Measurements from ENCODE around the gene STEEP1.
A peak's percentile ranks its signal among the peaks of the same experiment; 100 is the strongest.
"Not testable (repeated sequence)": the region's sequence is repeated elsewhere in the genome, so short reads cannot be mapped to it uniquely, and the experiment has no call there.

The STEEP1 gene

GRCh38 chrX:119503484-119503861 is 61.7 kb downstream of the STEEP1 start:
- Mint-ChIP-seq H3K9me3 (no peaks in the 10 kb centered on the region), H3K27me3 (no peaks in the 10 kb centered on the region), H3K4me1 (peaks cover 6% of the 10 kb centered on the region), H3K4me3 (no peak overlapping the region), H3K27ac (no peak overlapping the region)
- ATAC-seq (no peak), DNase-seq (no peak)

- Mint-ChIP-seq H3K27me3 (no peaks in the 10 kb centered on the region), H3K4me3 (peak overlapping the region in 1 of 2 donors; percentile 72), H3K4me1 (peaks cover 6% of the 10 kb centered on the region), H3K27ac (peak overlapping the region in 1 of 2 donors; percentile 71), H3K9me3 (no peaks in the 10 kb centered on the region)
- DNase-seq (no peak), ATAC-seq (peak; percentile 41)
These were observed 62.3 kb downstream of the STEEP1 start for GRCh38 chrX:119502727-119503483.

- Mint-ChIP-seq H3K4me1 (peaks cover 11% of the 10 kb centered on the region), H3K4me3 (no peak overlapping the region), H3K27ac (no peak overlapping the region), H3K9me3 (no peaks in the 10 kb centered on the region), H3K27me3 (no peaks in the 10 kb centered on the region)
- ATAC-seq (no peak), DNase-seq (no peak)
These were observed 63.6 kb downstream of the STEEP1 start for GRCh38 chrX:119501511-119502148.

- Mint-ChIP-seq H3K9me3 (no peaks in the 10 kb centered on the region), H3K27me3 (no peaks in the 10 kb centered on the region), H3K4me3 (no peak overlapping the region), H3K27ac (no peak overlapping the region), H3K4me1 (peaks cover 20% of the 10 kb centered on the region)
- DNase-seq, result no peak
- ATAC-seq, result no peak
These were observed 65.0 kb downstream of the STEEP1 start for GRCh38 chrX:119500061-119500800.

- no peak for ATAC-seq
- DNase-seq, result no peak
- Mint-ChIP-seq H3K27me3 (no peaks in the 10 kb centered on the region), H3K4me3 (no peak overlapping the region), H3K4me1 (peaks cover 14% of the 10 kb centered on the region), H3K9me3 (no peaks in the 10 kb centered on the region), H3K27ac (no peak overlapping the region)
These were observed 68.0 kb downstream of the STEEP1 start for GRCh38 chrX:119497185-119497584.

- ATAC-seq (no peak), DNase-seq (no peak)
- H3K27me3 Mint-ChIP-seq, result no peaks in the 10 kb centered on the region
- H3K4me1 Mint-ChIP-seq, result peaks cover 14% of the 10 kb centered on the region
- H3K9me3 Mint-ChIP-seq, result no peaks in the 10 kb centered on the region
- no peak overlapping the region for H3K4me3 Mint-ChIP-seq
- peak overlapping the region; percentile 19 to 50 for H3K27ac Mint-ChIP-seq
These were observed 69.2 kb downstream of the STEEP1 start for GRCh38 chrX:119495734-119496726.

- not testable (repeated sequence) for H3K9me3 Mint-ChIP-seq, H3K27ac Mint-ChIP-seq, ATAC-seq, H3K27me3 Mint-ChIP-seq, DNase-seq, H3K4me3 Mint-ChIP-seq
- peaks cover 14% of the 10 kb centered on the region for H3K4me1 Mint-ChIP-seq
These were observed 71.2 kb downstream of the STEEP1 start for GRCh38 chrX:119493851-119494495.

GRCh38 chrX:119492463-119492862 is 72.7 kb downstream of the STEEP1 start:
- Mint-ChIP-seq H3K4me1 (peaks cover 14% of the 10 kb centered on the region), H3K9me3 (no peaks in the 10 kb centered on the region), H3K27me3 (no peaks in the 10 kb centered on the region), H3K27ac (no peak overlapping the region), H3K4me3 (no peak overlapping the region)
- ATAC-seq (no peak), DNase-seq (no peak)

GRCh38 chrX:119489212-119490074 is 75.8 kb downstream of the STEEP1 start:
- no peak overlapping the region for H3K4me3 Mint-ChIP-seq
- no peak overlapping the region for H3K27ac Mint-ChIP-seq
- ATAC-seq (no peak), DNase-seq (no peak)
- peaks cover 5% of the 10 kb centered on the region for H3K4me1 Mint-ChIP-seq
- H3K27me3 Mint-ChIP-seq, result no peaks in the 10 kb centered on the region
- no peaks in the 10 kb centered on the region for H3K9me3 Mint-ChIP-seq

GRCh38 chrX:119488749-119489148 is 76.5 kb downstream of the STEEP1 start:
- no peak for ATAC-seq
- DNase-seq, result peak in 1 of 2 donors; percentile 14

More at GRCh38 chrX:119488749-119489148, 76.5 kb downstream of the STEEP1 start:
- Mint-ChIP-seq H3K4me3 (no peak overlapping the region), H3K4me1 (peaks cover 5% of the 10 kb centered on the region), H3K27ac (no peak overlapping the region), H3K27me3 (no peaks in the 10 kb centered on the region), H3K9me3 (no peaks in the 10 kb centered on the region)

All from stimulated activated naive CD8-positive, alpha-beta T cell treated with anti-CD3 and anti-CD28 coated beads, Interleukin-15, amount 100 ng/mL, for 72 hours (primary cell).